OCI-LY7 (cell line): ENCODE data around the gene AKT1. TPM values are rescaled to one million over a fixed set of nuclear protein-coding genes. Genes with fewer than 3 reads are reported as not detected.

Source experiments
- BruUV-seq: library from RNA; stranded (reverse); fragments of 400-500 nt; replicated peaks from 2 replicates; lab custom pipeline; 2021; lab: Mats Ljungman, UMichigan
- CTCF ChIA-PET: fragments of 300-600 bp; sonication (Branson Sonifier 250); formaldehyde crosslinking; loops from one replicate; lab custom pipeline; 2022; ENCODE audit warnings: antibody characterized with exemption; ENCODE audit not compliant: unreplicated experiment; lab: Charles Lee
- POLR2A ChIA-PET: fragments of 300-600 bp; sonication (Branson Sonifier 250); formaldehyde crosslinking; loops from one replicate; lab custom pipeline; 2022; ENCODE audit warnings: antibody characterized with exemption; lab: Charles Lee
- DNase-seq: peaks from one replicate; pipeline ENCODE4 v3.0.0-alpha.2; 2015; ENCODE audit warnings: low spot score
- H2AFZ ChIP-seq: fragments of 200-600 bp; sonication (generic), shearing (Covaris generic); 2 replicates; pipeline ENCODE4 v1.6.1; 2014; ENCODE audit warnings: mild to moderate bottlenecking, antibody characterized with exemption, low read length, moderate library complexity
- H3K27ac ChIP-seq: fragments of 200-600 bp; sonication (generic); 2 replicates; pipeline ENCODE4 v1.5.1; 2014; ENCODE audit warnings: mixed run types, low read depth, mild to moderate bottlenecking, moderate library complexity, low read length, inconsistent platforms; ENCODE audit not compliant: poor library complexity, severe bottlenecking
- H3K36me3 ChIP-seq: fragments of 200-600 bp; sonication (generic); 2 replicates; pipeline ENCODE4 v1.6.1; 2014; ENCODE audit warnings: mild to moderate bottlenecking, antibody characterized with exemption, low read length, moderate library complexity, mixed read lengths; ENCODE audit not compliant: insufficient read depth
- H3K4me1 ChIP-seq: fragments of 200-600 bp; sonication (generic); 2 replicates; pipeline ENCODE4 v1.5.1; 2014; ENCODE audit warnings: mild to moderate bottlenecking, low read length; ENCODE audit not compliant: insufficient read depth, poor library complexity, severe bottlenecking
- H3K4me2 ChIP-seq: fragments of 200-600 bp; sonication (generic); 2 replicates; pipeline ENCODE4 v1.6.1; 2014; ENCODE audit warnings: mild to moderate bottlenecking, low read length
- H3K4me3 ChIP-seq: fragments of 200-600 bp; sonication (generic); 2 replicates; pipeline ENCODE4 v1.5.1; 2014; ENCODE audit warnings: mild to moderate bottlenecking, low read depth, low read length; ENCODE audit not compliant: poor library complexity, severe bottlenecking
- H3K79me2 ChIP-seq: fragments of 200-600 bp; sonication (generic); 2 replicates; pipeline ENCODE4 v1.6.1; 2016; ENCODE audit warnings: low read depth, mild to moderate bottlenecking, low read length, moderate library complexity, mixed read lengths; ENCODE audit not compliant: insufficient read depth
- H3K9me2 ChIP-seq: fragments of 200-600 bp; sonication (generic); 2 replicates; pipeline ENCODE4 v1.6.1; 2016; ENCODE audit warnings: mild to moderate bottlenecking, low read length, mixed read lengths; ENCODE audit not compliant: insufficient read depth
- H3K9me3 ChIP-seq: fragments of 200-600 bp; sonication (generic); 2 replicates; pipeline ENCODE4 v1.6.1; 2014; ENCODE audit warnings: mild to moderate bottlenecking, mixed run types, low read length, mixed read lengths
- H4K20me1 ChIP-seq: fragments of 200-600 bp; sonication (generic); 2 replicates; pipeline ENCODE4 v1.6.1; 2014; ENCODE audit warnings: mild to moderate bottlenecking, antibody characterized with exemption, low read length, moderate library complexity, mixed read lengths; ENCODE audit not compliant: insufficient read depth
- EZH2phosphoT487 ChIP-seq: fragments of 200-600 bp; sonication (generic); IDR thresholded peaks from 2 replicates; pipeline ENCODE4 v1.6.1; 2018; ENCODE audit warnings: low read depth, borderline replicate concordance, mild to moderate bottlenecking, mixed run types, antibody characterized with exemption, low read length, moderate library complexity, mixed read lengths
- intact Hi-C: fragments of 100-400 bp; cut with micrococcal nuclease; formaldehyde crosslinking; loops from one replicate; pipeline ENCODE4 v1.10.0; 2022; ENCODE audit not compliant: unreplicated experiment
- total RNA-seq, 2 experiments: library from RNA; depleted of rRNA in 1 of 2; stranded (reverse); fragments of >200 nt in 1 of 2; shearing (Covaris generic) in 1 of 2; gene quantifications; 2 replicates each; pipeline ENCODE4 v1.2.3, GENCODE V29; 2014 to 2022
- TF ChIP-seq, protein P1 (sequence below): fragments of 200-600 bp; sonication (generic); conservative IDR thresholded peaks from 2 replicates; pipeline ENCODE4 v1.5.1; 2014; ENCODE audit warnings: mild to moderate bottlenecking, antibody characterized with exemption, low read length, moderate library complexity, mixed read lengths

Gene AKT1
- total RNA-seq, 2 experiments from 2014 or later: 75.4 to 108 TPM

GRCh38 chr14:104803280-104803911, 7.8 kb upstream of the AKT1 start:
- no TSS peak for BruUV-seq
- H3K4me2 ChIP-seq: peak overlapping the region; percentile 10; the same call in 1 of the 2 replicates

DNA sequence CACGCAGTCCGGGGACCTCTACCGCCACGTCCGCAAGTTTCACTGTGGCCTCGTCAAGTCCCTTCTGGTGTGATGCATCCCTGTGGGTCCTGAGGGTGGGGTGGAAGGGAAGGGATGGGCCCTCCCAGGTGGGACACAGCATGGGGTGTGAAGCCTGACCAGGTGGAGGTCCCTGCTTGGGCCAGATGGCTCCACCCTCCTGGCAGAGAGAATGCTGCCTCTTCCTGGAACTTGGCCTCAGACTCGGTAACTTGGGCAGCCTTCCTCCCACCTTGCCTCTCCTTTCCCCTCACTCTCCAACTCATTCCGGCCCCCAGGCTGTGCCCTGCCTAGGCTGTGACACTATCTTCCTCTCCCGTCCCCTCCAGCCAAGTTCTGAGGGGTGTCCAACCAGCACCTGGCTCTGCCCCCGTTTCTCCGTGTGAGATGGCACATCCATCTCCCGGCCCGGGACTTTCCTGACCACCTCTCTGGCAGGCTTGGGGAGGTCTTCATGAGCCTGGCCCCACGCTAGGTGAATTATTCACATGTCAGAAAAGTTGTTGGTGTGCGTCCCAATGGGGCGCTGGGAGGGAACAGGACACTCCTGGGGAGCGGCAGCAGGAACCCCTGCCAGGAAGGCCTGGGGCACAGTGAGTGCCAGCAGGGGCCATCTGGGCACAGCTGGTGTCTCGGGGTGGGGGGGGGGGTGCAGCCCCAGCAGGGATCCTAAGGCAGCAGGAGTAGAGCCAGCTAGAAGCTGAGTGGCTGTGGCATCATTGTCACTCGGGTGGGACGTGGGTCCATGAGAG, 7.0 kb upstream of the AKT1 start:
- no peaks in the 10 kb centered on the region for H3K9me2 ChIP-seq
- H4K20me1 ChIP-seq: no peaks in the 10 kb centered on the region
- BruUV-seq: no TSS peak
- H3K9me3 ChIP-seq: no peaks in the 10 kb centered on the region
- no peaks in the 10 kb centered on the region for H3K36me3 ChIP-seq
- H3K27ac ChIP-seq: no peak overlapping the region
- no peak for DNase-seq
- H3K4me3 ChIP-seq: no peak overlapping the region
- no peak for TF ChIP-seq EZH2phosphoT487
- TF ChIP-seq, protein P1, sequence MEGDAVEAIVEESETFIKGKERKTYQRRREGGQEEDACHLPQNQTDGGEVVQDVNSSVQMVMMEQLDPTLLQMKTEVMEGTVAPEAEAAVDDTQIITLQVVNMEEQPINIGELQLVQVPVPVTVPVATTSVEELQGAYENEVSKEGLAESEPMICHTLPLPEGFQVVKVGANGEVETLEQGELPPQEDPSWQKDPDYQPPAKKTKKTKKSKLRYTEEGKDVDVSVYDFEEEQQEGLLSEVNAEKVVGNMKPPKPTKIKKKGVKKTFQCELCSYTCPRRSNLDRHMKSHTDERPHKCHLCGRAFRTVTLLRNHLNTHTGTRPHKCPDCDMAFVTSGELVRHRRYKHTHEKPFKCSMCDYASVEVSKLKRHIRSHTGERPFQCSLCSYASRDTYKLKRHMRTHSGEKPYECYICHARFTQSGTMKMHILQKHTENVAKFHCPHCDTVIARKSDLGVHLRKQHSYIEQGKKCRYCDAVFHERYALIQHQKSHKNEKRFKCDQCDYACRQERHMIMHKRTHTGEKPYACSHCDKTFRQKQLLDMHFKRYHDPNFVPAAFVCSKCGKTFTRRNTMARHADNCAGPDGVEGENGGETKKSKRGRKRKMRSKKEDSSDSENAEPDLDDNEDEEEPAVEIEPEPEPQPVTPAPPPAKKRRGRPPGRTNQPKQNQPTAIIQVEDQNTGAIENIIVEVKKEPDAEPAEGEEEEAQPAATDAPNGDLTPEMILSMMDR: no peak
- CTCF ChIA-PET: no interaction called here
- POLR2A ChIA-PET: no interaction called here
- H2AFZ ChIP-seq: no peak overlapping the region
- intact Hi-C loops: no loop called here
- no peaks in the 10 kb centered on the region for H3K79me2 ChIP-seq
- no peak overlapping the region; the same call in 1 of the 2 replicates for H3K4me2 ChIP-seq
- H3K4me1 ChIP-seq: peaks cover 22% of the 10 kb centered on the region

More at GRCh38 chr14:104803280-104803911, 7.8 kb upstream of the AKT1 start:
- Histone ChIP-seq H3K27ac (no peak overlapping the region), H3K4me1 (peaks cover 22% of the 10 kb centered on the region), H2AFZ (no peak overlapping the region), H4K20me1 (no peaks in the 10 kb centered on the region), H3K4me3 (no peak overlapping the region), H3K9me3 (no peaks in the 10 kb centered on the region), H3K9me2 (no peaks in the 10 kb centered on the region), H3K36me3 (no peaks in the 10 kb centered on the region), H3K79me2 (no peaks in the 10 kb centered on the region)
- DNase-seq: peak; percentile 24
- TF ChIP-seq EZH2phosphoT487: no peak
- TF ChIP-seq, protein P1: no peak
- ChIA-PET CTCF (no interaction called here), POLR2A (no interaction called here)
- intact Hi-C loops: no loop called here
